ENCODE measurements around the gene DCAF11.
A peak's percentile ranks its signal among the peaks of the same experiment; 100 is the strongest.

DCAF11 gene

DNA sequence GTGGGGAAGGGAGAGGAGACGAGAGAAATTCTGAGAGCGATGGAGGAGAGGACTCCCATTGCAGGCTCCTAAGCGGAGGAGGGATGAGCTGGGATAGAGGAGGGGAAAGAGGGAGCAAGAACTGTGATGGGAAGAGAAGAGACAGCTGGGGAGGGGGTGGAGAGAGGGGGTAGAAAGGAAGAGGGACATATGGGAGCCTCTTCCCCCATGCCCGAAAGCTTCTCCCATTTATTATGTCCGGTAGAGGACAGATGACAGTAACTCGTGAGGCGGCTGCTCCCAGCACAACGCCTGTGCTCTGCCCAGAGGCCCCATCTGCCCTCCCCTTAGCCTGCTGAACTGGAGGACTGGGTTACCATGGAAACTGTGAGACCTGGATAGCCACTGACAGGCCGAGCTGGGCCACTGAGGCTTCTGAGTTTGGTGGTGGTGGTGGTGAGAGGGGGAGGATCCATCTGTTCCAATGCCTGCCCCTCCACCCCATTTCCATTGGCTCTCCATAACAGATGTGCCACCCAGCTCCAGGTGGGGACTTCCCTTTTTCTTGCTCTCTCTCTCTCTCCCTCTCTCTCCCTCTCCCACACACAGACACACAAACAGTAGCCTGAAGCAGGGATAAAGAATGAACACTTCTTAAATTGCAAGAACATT is 35.0 kb upstream of the DCAF11 start:
- no peak for DNase-seq (ENCODE audit: low read depth in 2 of 2)

DNA sequence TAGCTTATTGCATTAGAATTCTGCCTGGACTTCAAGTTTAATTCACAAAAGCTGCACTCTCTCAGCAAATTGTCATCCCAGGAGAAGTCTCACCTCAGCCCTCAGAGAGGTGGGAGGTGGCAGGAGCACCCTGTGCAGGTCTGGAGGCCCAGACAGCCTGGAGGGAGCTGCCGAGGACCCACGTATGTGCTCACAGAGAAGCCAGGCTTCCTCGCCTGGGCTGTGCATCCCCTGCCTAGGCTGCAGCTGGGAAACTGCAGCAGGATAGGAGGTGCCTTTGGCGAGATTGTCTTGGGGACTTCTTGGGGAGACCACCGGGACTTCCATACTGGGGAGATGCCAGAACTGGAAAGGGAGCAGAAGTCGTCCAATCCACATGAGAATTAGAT is 34.4 kb upstream of the DCAF11 start:
- DNase-seq (ENCODE audit: low read depth in 2 of 2): no peak

DNA sequence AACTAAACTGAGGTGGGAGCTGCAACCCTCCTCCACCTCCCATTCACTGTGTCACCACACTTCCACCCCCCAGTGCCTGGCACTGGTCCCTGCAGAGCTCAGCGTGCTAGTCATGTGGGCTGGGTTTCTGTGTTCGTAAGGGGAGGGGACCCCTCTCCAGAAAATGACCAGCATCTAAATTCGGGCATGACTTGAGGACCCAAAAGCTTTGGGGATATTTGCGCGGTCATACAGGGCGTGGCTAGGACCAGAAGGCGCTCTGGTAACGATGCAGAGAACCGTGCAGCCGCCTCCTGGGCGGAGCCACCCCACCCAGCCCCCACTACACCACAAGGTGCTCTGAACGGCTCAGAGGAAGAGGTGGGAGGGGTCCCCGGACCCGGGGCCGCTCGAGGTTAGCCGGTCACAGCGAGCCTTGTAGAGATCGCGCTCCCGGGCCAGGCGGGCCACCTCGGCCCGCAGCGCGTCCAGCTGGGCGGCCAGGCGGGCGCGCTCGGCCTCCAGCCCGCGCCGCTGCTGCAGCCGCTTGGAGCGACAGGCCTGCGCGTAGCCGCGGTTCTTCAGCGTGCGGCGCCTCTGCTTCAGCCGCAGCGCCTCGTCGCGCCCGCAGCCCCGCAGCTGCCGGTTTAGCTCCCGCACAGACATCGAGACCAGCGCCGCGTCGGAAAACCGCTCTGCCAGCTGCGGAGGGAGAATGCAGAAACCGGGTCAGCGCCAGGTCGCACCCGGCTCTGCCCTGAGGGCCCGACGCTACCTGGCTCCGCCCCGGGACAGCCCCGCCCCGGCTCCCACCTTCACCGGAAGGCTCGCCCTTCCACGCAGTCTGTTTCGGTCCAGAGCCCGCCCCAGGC is 33.5 kb upstream of the DCAF11 start:
- no peak for DNase-seq (ENCODE audit: low read depth in 2 of 2)

DNA sequence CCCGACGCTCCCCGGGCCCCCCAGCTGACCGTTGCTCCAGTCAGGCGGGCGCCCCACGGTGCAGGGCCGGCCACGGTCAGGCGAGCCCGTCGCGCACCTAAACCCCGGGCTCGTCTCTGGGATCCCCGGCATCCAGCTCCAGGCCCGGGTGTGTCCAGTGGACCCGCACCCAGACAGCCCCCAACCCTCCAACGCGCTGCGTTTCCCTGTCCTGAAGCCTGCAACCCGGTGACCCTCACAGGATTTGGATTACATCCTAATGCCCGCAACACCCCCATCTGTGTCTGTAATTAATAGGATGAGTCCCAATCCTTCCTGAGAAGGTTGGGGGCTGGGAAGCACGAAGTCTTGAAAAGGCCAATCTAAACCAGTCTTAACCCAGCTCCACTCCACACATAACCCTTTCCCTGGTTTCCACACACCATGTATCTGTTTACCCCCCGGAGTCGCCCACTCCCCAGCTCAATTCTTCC is 32.8 kb upstream of the DCAF11 start:
- no peak for DNase-seq (ENCODE audit: low read depth in 2 of 2)

DNA sequence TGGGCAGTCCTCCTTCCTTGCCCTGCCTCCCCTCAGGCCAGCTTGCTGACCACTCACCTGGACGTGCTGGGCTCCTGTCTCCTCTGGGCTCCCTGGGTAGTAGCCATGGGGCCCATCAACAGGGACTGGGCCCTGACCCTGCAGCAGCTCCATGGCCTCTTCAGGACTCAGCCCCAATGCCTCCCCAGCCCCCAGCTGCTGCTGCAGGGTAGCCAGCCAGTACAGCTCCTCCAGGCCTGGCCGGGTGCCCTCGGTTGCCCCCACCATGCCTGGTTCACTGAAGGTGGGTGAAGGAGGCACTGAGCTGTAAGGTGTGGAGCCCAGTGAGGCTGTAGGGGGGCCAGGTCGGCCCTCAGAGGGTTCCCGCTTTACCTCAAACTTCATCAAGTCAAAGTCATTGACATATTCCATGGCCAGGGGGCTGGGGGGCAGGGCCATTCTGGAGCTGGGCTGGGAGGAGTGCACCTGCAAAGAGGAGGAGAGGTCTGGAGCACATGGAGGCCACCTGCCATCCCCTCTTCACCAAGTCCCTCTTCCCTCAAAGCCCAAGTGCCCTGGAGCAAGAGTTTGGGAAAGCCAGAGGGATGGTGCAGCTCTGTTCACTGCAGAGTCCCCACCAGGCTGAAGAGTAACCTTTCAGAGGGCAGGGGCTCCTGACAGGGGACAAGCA is 32.0 kb upstream of the DCAF11 start:
- DNase-seq (ENCODE audit: low read depth in 2 of 2): no peak

DNA sequence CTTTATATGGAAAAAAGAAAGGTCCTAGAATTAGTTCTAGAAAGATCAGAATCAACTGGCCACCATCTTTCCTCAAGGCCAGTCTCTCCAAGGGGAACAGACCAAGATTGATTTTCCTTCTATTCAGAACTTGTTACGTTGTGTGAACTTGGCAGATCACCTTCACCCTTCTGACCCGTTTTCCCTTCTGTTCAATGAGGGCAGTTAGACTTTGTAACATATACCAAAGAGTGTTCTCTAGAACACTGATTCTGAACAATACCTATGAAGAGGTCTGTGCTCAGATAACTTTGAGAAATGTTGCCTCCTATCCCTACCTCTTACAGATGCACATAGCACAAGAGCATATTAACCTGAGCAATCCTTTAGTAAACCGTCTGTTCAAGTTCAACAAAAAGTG is 31.1 kb upstream of the DCAF11 start:
- no peak for DNase-seq (ENCODE audit: low read depth in 2 of 2)

DNA sequence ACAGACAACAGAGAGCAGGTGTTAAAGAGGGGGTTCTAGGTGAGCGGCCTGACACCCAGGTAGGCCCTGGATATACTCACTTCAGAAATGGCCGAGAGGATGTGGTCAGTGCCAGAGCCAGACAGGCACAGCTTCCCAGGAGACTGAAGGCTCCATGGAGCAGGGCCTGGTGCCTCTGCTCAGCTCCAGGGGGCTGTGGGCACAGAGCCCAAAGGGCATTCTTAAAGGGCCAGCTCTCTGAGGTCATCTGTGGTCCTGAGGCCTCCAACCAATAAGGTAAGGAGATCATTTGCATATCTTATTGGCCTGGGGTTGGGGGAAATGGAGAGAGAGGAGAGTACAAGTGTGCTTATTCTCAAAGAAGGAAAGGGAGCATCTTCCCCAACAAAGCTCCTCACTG is 30.1 kb upstream of the DCAF11 start:
- DNase-seq (ENCODE audit: low read depth in 2 of 2): no peak

DNA sequence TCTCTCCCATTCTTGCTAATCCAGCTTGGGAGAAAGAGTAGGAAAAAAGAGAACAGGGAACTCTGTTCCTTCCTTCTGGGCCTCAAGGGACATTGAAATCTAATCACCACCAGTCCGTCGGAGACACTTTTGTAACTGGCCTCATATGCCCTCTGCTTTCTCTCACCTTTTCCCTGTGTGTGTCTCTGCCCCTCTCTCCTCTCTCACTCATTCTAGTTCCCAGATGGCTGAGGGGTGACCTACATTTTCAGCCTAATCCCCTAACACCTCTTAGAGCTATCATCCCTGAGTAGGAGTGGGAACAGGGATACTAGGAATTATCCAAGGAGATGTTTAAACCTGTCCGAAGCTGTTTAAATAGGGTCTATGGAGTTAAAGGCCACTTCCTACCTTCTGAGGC is 29.4 kb upstream of the DCAF11 start:
- no peak for DNase-seq (ENCODE audit: low read depth in 2 of 2)

DNA sequence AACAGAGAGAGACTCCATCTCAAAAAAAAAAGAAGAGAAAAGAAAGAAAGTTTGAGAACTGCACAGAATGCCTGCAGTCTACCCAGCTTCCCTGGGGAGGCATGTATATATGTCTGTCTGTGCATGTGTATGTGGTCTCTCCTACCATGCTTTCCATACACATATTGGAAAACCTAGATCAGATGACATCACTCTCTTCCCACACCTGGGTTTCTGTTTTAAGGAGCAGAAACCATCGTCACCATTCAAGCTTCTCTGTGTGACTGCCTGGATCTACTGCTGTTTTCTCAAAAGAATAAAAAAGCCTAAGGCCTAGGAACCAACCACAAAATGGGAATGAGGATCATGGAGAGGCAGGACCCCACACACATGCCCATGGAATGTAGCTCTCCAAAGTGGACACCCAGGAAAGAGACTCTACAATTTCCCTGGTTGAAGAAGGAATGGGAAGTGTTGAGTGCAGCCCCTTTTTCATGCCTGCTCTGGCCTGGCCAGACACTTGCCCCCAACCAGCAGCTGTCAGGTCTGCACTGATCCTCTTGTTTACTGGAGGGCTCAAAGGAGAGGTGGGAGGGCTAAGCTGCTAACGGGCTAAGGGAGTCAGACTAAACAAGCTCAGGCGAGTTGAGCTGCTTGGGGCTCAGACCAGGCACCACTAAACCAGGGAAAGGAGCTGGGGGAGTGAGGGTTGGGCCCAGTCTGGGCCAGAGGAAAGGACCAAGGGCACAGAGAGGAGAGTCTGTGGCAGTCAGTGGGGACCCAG is 28.2 kb upstream of the DCAF11 start:
- no peak for DNase-seq (ENCODE audit: low read depth in 2 of 2)

DNA sequence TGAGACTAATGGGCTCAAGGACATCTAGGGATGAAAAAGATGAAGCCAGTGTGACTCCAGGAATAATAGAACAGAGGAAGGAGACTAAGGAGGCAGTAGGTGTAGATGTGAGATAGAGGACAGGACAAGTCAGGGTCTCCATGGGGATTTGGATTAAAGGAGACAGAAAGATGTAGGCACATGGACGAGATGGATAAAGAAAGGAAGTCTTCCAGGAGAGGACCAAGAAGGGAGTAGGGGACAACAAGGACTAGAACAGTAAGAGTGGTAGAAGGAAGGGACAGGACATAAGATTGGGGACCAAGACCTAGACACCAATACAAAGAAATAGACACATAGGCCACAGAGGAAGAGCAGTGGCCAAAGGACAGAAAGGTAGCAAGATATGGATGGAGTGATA is 27.6 kb upstream of the DCAF11 start:
- no peak for DNase-seq (ENCODE audit: low read depth in 2 of 2)

DNA sequence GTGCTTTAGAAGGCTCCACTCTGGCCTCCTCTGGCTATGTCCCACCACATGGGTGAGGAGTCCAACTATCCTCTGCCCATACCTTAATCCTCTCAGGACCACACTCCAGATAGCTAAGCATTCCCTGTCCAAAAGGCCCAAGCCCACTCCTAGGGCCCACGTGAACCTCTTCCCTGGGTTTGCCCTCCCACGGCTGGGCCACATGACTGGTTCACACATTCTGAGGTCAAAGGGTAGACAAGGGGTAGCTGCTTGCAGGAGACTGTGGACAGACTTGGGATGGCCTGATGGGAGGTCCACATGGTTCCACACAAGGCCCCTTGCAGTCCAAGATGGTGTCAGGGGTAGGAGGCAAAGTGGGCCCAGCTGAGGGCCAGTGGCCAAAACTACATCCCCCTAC is 26.5 kb upstream of the DCAF11 start:
- DNase-seq (ENCODE audit: low read depth in 2 of 2): no peak

DNA sequence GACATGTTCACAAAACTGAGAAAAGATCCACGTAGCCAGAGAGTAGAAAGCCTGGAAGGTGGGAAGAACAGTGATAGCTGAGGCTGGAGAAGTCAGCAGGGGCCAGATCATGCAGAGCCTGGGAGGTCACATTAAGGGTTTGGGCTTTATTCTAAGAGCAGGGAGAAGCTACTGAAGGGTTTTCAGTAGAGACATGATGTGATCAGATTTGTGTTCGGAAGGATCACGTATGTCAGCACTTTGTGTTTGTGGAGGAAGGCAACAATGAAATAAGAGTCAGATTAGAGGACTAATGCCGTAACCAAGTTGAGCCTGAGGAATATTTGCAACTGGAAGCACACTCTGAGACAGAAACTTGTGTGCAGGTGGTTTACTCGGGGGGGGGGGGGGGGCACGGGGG is 24.7 kb upstream of the DCAF11 start:
- no peak for DNase-seq (ENCODE audit: low read depth in 2 of 2)

DNA sequence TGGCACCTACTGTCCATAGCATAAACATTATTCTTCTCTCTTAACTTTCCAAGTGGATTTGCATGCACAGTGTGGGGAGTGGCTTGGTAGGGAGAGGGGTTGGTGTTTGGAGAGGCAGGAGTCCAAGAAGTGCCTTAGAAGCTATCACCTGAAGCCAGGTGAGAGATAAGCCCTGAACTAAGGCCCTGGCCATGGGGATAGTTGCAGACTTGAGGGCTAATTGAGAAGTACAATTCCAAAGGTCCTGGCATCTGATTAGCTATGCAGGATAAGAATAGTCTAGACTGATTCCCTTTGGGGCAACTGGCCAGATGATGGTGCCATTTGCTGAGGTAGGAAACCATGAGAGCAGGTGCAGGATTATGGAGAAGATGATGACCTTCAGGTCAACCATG is 22.5 kb upstream of the DCAF11 start:
- DNase-seq (ENCODE audit: low read depth in 2 of 2): no peak

DNA sequence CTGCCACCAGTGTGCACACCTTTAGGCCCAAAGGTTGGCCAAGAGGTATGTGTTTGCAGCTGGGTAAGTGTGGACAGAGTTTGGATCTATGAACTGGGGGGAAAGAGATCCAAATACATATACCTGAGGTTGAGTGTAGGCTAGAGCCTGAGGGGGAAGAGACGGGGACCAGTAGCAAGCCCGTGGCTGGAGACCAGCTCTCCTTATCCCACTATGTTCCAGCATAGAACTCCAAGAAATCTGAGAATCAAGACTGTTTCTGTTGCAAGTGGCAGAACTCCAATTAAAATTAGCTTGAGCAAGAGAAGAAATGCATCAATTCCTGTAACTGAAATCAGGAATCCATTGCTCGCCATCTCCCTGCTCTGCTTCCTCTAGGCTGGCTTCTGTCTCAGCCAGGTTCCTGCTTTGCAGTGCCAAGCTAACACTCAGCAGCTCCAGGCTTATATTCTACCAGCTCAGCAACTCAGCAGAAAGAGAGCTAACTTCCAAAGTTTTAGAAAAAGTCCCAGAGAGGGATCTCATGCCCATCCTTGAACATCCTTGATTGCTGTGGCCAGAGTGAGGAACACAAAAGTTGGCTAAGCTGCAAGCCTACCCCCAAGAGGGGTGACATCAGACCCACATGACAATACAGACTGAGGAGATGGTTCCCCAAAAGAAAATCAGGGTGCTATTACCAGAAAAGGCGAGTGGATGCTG is 21.9 kb upstream of the DCAF11 start:
- DNase-seq (ENCODE audit: low read depth in 2 of 2): no peak

DNA sequence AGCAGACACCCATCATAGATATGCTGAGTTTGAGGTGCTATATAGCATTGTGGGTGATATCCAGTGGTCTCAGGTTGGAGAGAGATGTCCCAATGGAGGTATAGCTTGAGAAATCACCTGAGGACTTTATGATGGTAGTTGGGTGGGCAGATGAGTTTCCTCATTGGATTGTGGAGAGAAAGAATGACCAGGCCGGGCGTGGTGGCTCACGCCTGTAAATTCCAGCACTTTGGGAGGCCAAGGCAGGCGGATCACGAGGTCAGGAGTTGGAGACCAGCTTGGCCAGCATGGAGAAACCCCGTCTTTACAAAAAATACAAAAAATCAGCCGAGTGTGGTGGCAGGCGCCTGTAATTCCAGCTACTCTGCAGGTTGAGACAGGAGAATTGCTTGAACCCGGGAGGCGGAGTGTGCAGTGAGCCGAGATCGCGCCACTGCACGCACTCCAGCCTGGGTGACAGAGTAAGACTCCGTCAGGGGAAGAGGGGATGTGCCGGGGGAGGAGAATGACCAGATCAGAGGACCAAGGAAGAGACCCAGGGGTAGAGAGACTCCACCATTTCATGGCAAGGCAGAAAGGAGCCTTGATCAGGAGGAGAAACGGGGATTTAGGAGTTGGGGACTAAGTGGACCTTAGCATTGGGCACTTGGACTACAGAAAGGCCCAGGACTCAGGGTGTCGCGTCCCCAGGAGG is 21.2 kb upstream of the DCAF11 start:
- no peak for DNase-seq (ENCODE audit: low read depth in 2 of 2)

DNA sequence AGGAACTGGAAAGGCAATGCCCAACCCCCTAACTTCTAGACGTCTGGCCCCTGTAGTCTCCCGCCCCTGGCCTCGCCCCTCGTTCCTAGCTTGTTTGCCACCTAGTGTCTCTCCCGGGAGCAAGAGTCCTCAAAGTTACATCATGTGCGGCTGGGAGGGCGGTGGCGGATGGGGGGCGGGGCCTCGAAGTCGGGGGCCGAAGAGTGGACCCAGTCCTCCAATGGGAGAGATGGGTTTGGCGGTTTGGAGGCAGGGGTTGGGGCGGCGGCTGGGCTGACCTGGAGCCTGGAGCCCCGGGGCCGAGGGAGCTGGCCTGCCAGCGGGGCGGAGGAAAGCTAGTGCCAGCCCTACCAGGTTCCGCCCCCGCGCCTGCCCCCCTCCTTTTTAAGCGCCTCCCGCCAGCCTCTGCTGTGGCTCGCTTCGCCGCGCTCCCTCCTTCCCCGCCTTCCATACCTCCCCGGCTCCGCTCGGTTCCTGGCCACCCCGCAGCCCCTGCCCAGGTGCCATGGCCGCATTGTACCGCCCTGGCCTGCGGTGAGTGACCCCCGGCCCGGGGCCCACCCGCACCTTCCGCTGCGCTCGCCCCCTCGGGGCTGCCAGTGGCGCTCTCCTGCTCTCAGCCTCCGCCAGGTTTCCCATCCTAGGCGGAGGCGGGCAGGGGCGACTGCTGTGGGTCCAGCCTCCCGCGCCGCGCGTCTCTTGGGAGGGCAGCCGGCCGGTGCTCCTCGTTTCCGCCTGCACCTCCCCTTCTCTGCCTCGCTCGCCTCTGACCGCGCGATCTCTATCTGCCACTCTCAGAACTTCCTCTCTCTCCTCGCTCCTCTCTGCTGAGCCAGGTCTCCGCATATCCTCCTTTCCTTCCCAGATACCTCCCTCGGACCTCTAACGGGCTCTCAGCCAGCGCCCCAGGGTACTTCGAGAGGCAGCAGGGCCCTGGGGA is 20.4 kb upstream of the DCAF11 start, which contains the start of gene PCK2:
Gene PCK2, plus strand, starts transcription at position 411 of the 940 bp plus-strand sequence. Its CDS starts 95 bp downstream, at position 506.
- peak; percentile 94 to 95 for DNase-seq (ENCODE audit: low read depth in 2 of 2)

DNA sequence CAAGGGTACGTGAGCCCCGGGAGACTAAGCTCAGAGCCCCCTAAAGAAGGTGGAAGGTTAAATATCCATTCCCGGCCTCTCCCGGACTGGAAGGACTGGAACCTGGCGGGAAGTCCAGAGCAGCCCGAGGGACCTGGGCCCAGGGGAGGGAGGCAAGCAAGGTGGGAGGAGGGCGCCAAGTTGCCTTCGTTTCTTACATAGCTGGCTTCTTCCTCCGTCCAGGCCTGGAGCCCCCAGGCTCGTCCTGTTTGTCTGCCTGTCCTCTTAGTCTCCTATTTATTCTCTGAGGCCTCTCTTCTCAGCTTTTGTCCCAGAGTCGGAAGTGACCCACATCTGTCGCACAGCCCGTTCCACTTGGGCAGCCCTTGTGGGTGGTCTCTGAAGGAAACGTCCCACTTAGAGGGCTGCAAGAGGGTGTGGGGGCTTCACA is 19.7 kb upstream of the DCAF11 start:
- DNase-seq (ENCODE audit: low read depth in 2 of 2): no peak

DNA sequence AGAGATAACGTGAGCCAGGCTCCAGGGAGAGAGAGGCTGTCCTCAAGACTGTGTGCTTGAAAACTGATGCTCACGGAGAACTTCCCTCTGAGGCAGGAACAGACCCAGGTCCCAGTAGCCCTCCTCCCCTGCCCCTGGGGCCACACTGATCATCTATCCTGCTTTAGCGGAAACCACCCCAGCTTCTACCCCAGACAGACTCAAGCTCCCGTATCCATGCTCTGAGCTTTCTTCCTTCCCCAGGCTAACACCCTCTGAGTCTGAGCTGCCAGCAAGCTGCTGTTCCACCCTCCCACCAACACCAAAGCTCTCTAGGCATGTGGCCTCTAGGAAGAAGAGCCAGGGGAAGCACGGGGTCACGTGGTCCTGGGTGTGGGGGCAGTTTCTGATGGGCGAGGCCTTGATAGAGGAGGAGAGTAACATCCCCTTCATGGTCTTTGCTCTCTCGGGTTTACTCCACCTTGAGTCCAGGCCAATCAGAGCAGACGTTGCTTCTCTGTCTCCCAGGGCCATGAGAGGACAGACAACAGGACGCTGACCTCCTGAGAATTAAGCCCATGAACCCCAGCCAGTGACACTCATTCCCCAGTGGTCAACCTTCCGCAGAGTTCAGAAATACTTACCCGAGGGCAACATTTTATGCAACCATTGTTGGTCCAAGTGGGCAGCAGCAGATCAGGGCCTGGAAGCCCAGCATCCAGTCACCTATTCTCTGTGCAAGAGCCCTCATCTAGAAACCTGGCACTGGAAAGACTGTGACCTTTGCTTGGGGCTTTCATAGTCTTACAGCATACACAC is 19.1 kb upstream of the DCAF11 start:
- no peak for DNase-seq (ENCODE audit: low read depth in 2 of 2)

Measured in fibroblast of skin of left quadriceps (primary cell).